Activated T-helper 1 cell treated with anti-CD3 and anti-CD28 coated beads, Interleukin-12 subunit alpha, Interleukin-12 subunit beta, Interleukin-2, Interleukin-4 antibody, amounts not matched to agents 30 ng/mL and 10 ng/mL and 1 ng/mL, durations not matched to agents 14 hours and 24 hours and 36 hours (primary cell): ENCODE results near the gene RRP9. TPM values are rescaled to one million over a fixed set of nuclear protein-coding genes. Genes with fewer than 3 reads are reported as not detected.

Experiments used
- DNase-seq: peaks from one replicate; pipeline ENCODE4 v3.0.0; 2021; ENCODE audit warnings: low spot score
- H3K27ac Mint-ChIP-seq: one replicate; pipeline ENCODE4 v1.8.0; 2021; ENCODE audit warnings: mild to moderate bottlenecking, mixed read lengths
- H3K27me3 Mint-ChIP-seq: one replicate; pipeline ENCODE4 v1.8.0; 2022; ENCODE audit warnings: mild to moderate bottlenecking, moderate library complexity, mixed read lengths; ENCODE audit not compliant: insufficient read depth
- H3K36me3 Mint-ChIP-seq: one replicate; pipeline ENCODE4 v1.8.0; 2021; ENCODE audit warnings: low read depth, mixed read lengths
- H3K4me1 Mint-ChIP-seq: one replicate; pipeline ENCODE4 v1.8.0; 2021; ENCODE audit warnings: low read depth, mixed read lengths
- H3K4me3 Mint-ChIP-seq: one replicate; pipeline ENCODE4 v1.8.0; 2021; ENCODE audit warnings: mild to moderate bottlenecking, moderate library complexity, mixed read lengths
- H3K9me3 Mint-ChIP-seq: one replicate; pipeline ENCODE4 v1.8.0; 2021; ENCODE audit warnings: mixed read lengths
- intact Hi-C: fragments of 100-400 bp; cut with micrococcal nuclease; formaldehyde crosslinking; loops from one replicate; pipeline ENCODE4 v1.15.1; 2024
- total RNA-seq: library from RNA; stranded (reverse); gene quantifications from 2 replicates; pipeline ENCODE4 v1.2.3, GENCODE V29; 2022

RRP9 gene
- total RNA-seq, 1 donor from 2014 or later, result 91.8 TPM

DNA sequence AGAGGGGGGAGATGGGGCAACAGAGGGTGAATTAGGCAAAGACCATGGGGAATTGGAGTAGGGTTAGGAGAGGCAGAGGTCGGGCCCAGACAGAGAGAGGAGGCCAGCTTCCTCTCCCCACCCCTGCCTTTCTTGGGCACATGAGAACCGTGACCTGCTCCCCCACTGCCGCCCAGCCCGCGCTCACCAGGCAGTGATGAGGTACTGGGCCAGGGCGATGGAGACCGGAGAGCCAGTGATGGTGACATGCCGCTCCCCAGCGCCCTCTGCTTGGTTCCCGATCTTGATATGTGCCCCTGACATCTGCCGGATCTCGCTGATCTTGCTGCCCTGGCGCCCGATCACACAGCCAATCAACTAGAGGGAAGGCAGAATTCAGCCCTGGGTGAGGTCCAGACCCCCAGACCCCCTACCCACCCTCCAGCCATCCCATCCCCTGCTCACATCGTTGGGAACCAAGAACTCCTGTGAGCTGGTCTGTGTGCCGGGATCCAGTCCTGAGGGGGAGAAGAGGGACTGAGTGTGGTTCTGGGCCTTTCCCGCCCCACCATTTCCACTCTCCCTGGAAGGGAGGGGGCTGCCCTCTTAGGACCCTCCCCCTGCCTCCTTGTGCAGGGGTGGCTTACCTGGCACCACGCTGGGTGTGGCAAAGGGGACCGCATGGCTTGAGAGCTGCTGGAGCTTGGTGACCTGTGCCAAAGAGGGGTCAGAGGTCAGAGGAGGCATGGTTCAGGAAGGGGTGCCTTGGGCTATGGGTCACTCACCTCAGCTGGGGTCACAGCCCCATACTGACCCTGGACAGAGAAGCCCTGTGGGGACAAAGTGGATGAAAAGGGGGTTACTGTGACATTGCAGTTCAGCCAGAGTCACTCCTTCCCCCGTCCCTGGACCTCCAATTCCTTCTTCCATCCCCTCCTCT, 17.2 kb upstream of the RRP9 start:
- peaks cover 27% of the 10 kb centered on the region for H3K27me3 Mint-ChIP-seq
- H3K36me3 Mint-ChIP-seq, result peaks cover 4% of the 10 kb centered on the region
- H3K27ac Mint-ChIP-seq, result no peak overlapping the region
- H3K4me3 Mint-ChIP-seq, result no peak overlapping the region
- H3K9me3 Mint-ChIP-seq, result no peaks in the 10 kb centered on the region
- DNase-seq, result no peak
- intact Hi-C loops, result no loop called here
- no peaks in the 10 kb centered on the region for H3K4me1 Mint-ChIP-seq

DNA sequence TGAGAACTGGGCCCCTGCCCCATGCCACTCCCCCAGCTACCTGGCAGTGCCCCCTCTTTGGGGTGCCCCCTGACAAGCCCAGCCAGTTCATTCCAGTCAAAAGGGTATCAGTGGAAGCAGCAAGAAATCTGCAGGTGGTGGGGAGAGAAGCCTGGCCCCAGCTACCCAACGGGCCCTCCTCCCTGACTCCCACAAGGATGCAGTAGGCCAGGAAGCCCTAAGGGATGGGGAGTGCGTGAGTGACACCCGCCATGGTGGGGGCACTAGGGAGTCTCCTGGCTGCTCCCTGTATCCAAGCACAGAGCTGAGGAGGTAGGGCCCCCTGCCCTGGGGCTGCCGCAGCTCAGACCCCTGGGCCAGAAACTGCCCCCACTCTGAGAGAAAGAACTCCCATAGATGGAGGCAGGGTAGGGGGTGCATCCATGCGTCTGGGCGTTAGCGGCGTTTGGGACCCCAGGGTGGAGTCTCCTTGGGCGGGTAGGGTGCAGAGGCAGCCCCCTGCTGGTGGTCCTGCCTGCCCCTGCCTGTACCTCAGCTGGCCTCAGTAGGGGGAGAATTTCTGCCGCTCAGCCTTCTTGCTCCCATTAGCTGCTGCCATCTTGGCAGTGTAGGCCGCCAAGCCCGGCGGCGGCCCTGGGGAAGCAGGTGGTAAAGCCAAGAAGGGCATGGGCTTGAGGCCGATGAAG, 16.0 kb upstream of the RRP9 start:
- H3K4me1 Mint-ChIP-seq, result no peaks in the 10 kb centered on the region
- H3K36me3 Mint-ChIP-seq, result peaks cover 4% of the 10 kb centered on the region
- intact Hi-C loops, result no loop called here
- no peak for DNase-seq
- no peak overlapping the region for H3K27ac Mint-ChIP-seq
- H3K27me3 Mint-ChIP-seq, result peaks cover 32% of the 10 kb centered on the region
- no peaks in the 10 kb centered on the region for H3K9me3 Mint-ChIP-seq
- H3K4me3 Mint-ChIP-seq, result no peak overlapping the region

DNA sequence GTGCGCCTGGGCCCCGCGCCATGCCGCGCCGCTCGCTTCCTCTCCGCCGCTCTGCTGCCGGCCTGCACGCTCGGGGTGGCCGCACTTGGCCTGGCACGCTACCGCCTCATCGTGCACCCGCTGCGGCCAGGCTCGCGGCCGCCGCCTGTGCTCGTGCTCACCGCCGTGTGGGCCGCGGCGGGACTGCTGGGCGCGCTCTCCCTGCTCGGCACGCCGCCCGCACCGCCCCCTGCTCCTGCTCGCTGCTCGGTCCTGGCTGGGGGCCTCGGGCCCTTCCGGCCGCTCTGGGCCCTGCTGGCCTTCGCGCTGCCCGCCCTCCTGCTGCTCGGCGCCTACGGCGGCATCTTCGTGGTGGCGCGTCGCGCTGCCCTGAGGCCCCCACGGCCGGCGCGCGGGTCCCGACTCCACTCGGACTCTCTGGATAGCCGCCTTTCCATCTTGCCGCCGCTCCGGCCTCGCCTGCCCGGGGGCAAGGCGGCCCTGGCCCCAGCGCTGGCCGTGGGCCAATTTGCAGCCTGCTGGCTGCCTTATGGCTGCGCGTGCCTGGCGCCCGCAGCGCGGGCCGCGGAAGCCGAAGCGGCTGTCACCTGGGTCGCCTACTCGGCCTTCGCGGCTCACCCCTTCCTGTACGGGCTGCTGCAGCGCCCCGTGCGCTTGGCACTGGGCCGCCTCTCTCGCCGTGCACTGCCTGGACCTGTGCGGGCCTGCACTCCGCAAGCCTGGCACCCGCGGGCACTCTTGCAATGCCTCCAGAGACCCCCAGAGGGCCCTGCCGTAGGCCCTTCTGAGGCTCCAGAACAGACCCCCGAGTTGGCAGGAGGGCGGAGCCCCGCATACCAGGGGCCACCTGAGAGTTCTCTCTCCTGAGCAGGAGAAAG, 14.4 kb upstream of the RRP9 start:
- Mint-ChIP-seq H3K27ac (no peak overlapping the region), H3K36me3 (peaks cover 4% of the 10 kb centered on the region), H3K4me1 (no peaks in the 10 kb centered on the region), H3K9me3 (no peaks in the 10 kb centered on the region), H3K4me3 (no peak overlapping the region), H3K27me3 (peaks cover 36% of the 10 kb centered on the region)
- intact Hi-C loops, result no loop called here
- no peak for DNase-seq

- Mint-ChIP-seq H3K27me3 (peaks cover 38% of the 10 kb centered on the region), H3K4me3 (no peak within 1 kb of the TSS), H3K36me3 (peaks cover 4% of the 10 kb centered on the region), H3K27ac (no peak within 1 kb of the TSS), H3K9me3 (no peaks in the 10 kb centered on the region), H3K4me1 (no peaks in the 10 kb centered on the region)
- intact Hi-C loops, result no loop called here
- no peak for DNase-seq
Observed at GRCh38 chr3:51955175-51955892, 13.6 kb upstream of the RRP9 start, which contains the start of gene GPR62. Gene GPR62 (plus strand): TSS chr3:51955381. CDS start chr3:51955653, 272 bp downstream.

DNA sequence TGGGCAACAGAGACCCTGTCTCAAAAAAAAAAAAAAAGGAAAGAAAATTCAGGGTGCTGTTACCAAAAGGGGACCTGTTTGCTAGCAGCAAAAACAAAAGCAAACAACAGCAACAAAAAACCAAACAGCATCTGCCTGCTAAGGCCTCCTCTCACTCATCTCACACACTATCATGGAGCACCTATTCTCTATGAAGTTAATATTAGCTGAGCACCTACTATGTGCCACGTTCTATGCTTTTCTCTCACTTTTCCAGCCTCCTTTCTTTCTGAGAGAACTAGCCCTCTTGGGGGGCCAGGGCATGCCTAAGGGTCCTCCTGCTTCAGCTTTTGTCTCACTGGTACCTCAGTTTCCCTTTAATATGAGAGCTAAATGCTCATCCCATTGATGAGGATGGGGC, 13.0 kb upstream of the RRP9 start:
- Mint-ChIP-seq H3K36me3 (peaks cover 4% of the 10 kb centered on the region), H3K27ac (no peak overlapping the region), H3K4me3 (no peak overlapping the region), H3K4me1 (no peaks in the 10 kb centered on the region), H3K9me3 (no peaks in the 10 kb centered on the region), H3K27me3 (peaks cover 38% of the 10 kb centered on the region)
- DNase-seq, result no peak
- intact Hi-C loops, result no loop called here

- Mint-ChIP-seq H3K4me3 (no peak overlapping the region), H3K27ac (no peak overlapping the region), H3K27me3 (peaks cover 38% of the 10 kb centered on the region), H3K4me1 (no peaks in the 10 kb centered on the region), H3K9me3 (no peaks in the 10 kb centered on the region), H3K36me3 (peaks cover 4% of the 10 kb centered on the region)
- intact Hi-C loops, result no loop called here
- no peak for DNase-seq
Observed at GRCh38 chr3:51954105-51954504, 12.4 kb upstream of the RRP9 start.

- intact Hi-C loops, result no loop called here
- H3K9me3 Mint-ChIP-seq, result no peaks in the 10 kb centered on the region
- H3K27me3 Mint-ChIP-seq, result peaks cover 38% of the 10 kb centered on the region
- DNase-seq, result no peak
- H3K36me3 Mint-ChIP-seq, result peaks cover 4% of the 10 kb centered on the region
- H3K4me3 Mint-ChIP-seq, result no peak overlapping the region
- no peaks in the 10 kb centered on the region for H3K4me1 Mint-ChIP-seq
- no peak overlapping the region for H3K27ac Mint-ChIP-seq
Observed at GRCh38 chr3:51953445-51953844, 11.7 kb upstream of the RRP9 start.

DNA sequence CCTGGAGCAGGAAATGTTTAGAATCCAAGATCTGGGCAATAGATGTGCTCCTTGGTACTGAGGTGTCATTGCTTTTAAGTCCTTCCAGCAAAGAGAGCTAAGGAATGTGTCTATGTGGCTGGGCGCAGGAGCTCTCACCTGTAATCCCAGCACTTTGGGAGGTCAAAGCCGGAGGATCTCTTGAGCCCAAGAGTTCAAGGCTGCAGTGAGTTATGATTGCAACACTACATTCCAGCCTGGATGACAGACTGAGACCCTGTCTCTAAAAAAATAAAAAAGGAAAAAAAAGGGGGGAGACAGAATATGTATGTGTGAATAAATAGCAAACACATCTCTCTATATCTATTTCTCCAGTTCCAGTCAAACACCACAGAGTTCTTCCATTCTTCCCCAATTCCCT, 9.2 kb upstream of the RRP9 start:
- no peak for DNase-seq
- no peaks in the 10 kb centered on the region for H3K9me3 Mint-ChIP-seq
- H3K4me1 Mint-ChIP-seq, result no peaks in the 10 kb centered on the region
- H3K36me3 Mint-ChIP-seq, result no peaks in the 10 kb centered on the region
- peaks cover 33% of the 10 kb centered on the region for H3K27me3 Mint-ChIP-seq
- H3K4me3 Mint-ChIP-seq, result no peak overlapping the region
- no peak overlapping the region for H3K27ac Mint-ChIP-seq
- intact Hi-C loops, result no loop called here

- intact Hi-C loops, result no loop called here
- Mint-ChIP-seq H3K36me3 (no peaks in the 10 kb centered on the region), H3K27me3 (peaks cover 21% of the 10 kb centered on the region), H3K4me3 (no peak overlapping the region), H3K9me3 (no peaks in the 10 kb centered on the region), H3K27ac (no peak overlapping the region), H3K4me1 (no peaks in the 10 kb centered on the region)
- DNase-seq, result no peak
Observed at GRCh38 chr3:51949121-51949520, 7.4 kb upstream of the RRP9 start.

DNA sequence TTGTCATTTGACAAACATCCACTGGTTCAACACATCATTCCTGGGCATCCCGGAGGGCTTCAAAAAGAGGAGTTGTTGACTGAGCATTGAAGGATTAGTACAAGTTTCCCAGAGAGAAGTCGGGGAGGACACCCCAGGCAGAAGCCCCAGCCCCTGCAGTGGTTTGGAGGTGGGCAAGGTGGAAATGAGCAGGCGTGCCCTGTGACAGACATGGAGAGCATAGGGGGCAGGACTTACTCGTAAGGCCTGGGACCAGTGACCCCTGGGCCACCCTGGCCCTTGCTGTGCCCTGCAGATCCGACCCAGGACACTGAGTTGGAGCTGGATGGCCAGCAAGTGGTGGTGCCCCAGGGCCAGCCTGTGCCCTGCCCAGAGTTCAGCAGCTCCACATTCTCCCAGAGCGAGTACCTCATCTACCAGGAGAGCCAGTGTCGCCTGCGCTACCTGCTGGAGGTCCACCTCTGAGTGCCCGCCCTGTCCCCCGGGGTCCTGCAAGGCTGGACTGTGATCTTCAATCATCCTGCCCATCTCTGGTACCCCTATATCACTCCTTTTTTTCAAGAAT, 6.4 kb upstream of the RRP9 start:
- Mint-ChIP-seq H3K9me3 (no peaks in the 10 kb centered on the region), H3K4me3 (no peak overlapping the region), H3K27ac (no peak overlapping the region), H3K36me3 (no peaks in the 10 kb centered on the region), H3K4me1 (peaks cover under 1% of the 10 kb centered on the region), H3K27me3 (peaks cover 11% of the 10 kb centered on the region)
- intact Hi-C loops, result no loop called here
- DNase-seq, result no peak

DNA sequence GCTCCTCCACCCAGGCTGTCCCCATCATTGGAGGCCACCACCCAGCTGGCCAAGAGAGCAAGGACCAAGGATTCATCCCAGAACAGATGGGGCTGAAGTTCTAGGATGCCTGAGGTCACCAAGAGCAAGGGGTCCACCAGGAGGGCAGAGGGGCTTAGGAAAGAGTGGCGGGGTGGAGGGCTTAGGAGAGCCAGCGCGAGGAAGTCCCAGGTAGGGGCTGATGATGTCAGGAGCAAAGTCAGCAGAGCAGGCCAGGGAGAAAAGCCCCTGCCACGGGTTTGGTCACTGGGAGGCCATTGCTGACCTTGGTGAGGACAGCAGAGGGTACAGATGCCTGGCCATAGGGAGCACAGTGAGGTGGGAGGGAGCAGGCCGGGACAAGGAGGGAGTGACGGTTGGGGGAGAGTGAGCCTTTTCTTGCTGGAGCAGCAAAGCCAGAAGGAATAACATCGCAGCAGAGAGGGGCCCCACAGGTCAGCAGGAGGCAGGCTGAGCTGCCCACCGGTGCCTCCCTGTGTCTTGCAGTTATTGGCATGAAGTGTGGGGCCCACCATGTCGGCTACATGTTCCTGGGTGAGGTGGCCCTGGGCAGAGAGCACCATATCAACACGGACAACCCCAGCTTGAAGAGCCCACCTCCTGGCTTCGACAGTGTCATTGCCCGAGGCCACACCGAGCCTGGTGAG, 5.7 kb upstream of the RRP9 start:
- intact Hi-C loops, result no loop called here

More for the DNA sequence above, 5.7 kb upstream of the RRP9 start:
- Mint-ChIP-seq H3K9me3 (no peaks in the 10 kb centered on the region), H3K4me3 (no peak overlapping the region), H3K36me3 (no peaks in the 10 kb centered on the region), H3K27me3 (peaks cover 8% of the 10 kb centered on the region), H3K27ac (no peak overlapping the region), H3K4me1 (peaks cover 6% of the 10 kb centered on the region)
- no peak for DNase-seq
